IMR-90 (cell line): ENCODE data around the gene INPP5A.

Source experiments
- BHLHE40 ChIP-seq: fragments of 150-350 bp; IDR thresholded peaks from 2 replicates; pipeline ENCODE4 v1.6.1; 2016; ENCODE audit warnings: mild to moderate bottlenecking, low read depth, low read length
- CHD1 ChIP-seq: IDR thresholded peaks from 2 replicates; pipeline ENCODE4 v1.6.1; 2012; ENCODE audit warnings: low read depth, low read length, improper control_type of control experiment
- MAZ ChIP-seq: IDR thresholded peaks from 2 replicates; pipeline ENCODE4 v1.6.1; 2012; ENCODE audit warnings: low read depth, mild to moderate bottlenecking, low read length, improper control_type of control experiment, moderate library complexity, borderline replicate concordance
- POLR2A ChIP-seq: IDR thresholded peaks from 2 replicates; pipeline ENCODE4 v1.6.1; 2012; ENCODE audit warnings: mild to moderate bottlenecking, low read depth, low read length
- SMC3 ChIP-seq: fragments of 150-350 bp; IDR thresholded peaks from 2 replicates; pipeline ENCODE4 v1.6.1; 2016; ENCODE audit warnings: low read depth, mild to moderate bottlenecking, antibody characterized with exemption, low read length, moderate library complexity
- TF ChIP-seq, protein P1 (sequence below): conservative IDR thresholded peaks from 2 replicates; pipeline ENCODE4 v1.5.1; 2012; ENCODE audit warnings: mild to moderate bottlenecking, low read depth, low read length, improper control_type of control experiment

GRCh38 chr10:132780356-132780755, 242.8 kb downstream of the INPP5A start:
- TF ChIP-seq, protein P1, sequence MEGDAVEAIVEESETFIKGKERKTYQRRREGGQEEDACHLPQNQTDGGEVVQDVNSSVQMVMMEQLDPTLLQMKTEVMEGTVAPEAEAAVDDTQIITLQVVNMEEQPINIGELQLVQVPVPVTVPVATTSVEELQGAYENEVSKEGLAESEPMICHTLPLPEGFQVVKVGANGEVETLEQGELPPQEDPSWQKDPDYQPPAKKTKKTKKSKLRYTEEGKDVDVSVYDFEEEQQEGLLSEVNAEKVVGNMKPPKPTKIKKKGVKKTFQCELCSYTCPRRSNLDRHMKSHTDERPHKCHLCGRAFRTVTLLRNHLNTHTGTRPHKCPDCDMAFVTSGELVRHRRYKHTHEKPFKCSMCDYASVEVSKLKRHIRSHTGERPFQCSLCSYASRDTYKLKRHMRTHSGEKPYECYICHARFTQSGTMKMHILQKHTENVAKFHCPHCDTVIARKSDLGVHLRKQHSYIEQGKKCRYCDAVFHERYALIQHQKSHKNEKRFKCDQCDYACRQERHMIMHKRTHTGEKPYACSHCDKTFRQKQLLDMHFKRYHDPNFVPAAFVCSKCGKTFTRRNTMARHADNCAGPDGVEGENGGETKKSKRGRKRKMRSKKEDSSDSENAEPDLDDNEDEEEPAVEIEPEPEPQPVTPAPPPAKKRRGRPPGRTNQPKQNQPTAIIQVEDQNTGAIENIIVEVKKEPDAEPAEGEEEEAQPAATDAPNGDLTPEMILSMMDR: no peak
- no peak for TF ChIP-seq POLR2A
- TF ChIP-seq SMC3: no peak
- no peak for TF ChIP-seq BHLHE40
- no peak for TF ChIP-seq MAZ
- TF ChIP-seq CHD1: no peak
